Measurements from ENCODE around the gene ZNF502.

GRCh38 chr3:44762170-44762677 lies 49.8 kb downstream of the ZNF502 start:
- TF ChIP-seq EZH2 (IDR thresholded peaks at IDR 0.05): no peak
- no peak for TF ChIP-seq POLR2AphosphoS5 (IDR thresholded peaks at IDR 0.05; ENCODE audit: borderline replicate concordance, low read depth, low read length)
- TF ChIP-seq FOXP2 (optimal IDR thresholded peaks at IDR 0.05; ENCODE audit: control extremely low read depth, extremely low read length, insufficient read depth): no peak
